PC-9 (cell line): ENCODE data around the gene MYO18B.

Experiments used
- EZH2 ChIP-seq: fragments of 200-600 bp; sonication (generic); IDR thresholded peaks from 2 replicates; pipeline ENCODE4 v1.8.0; 2017; ENCODE audit warnings: antibody characterized with exemption, low read depth
- TF ChIP-seq, protein P1 (sequence below): fragments of 200-600 bp; sonication (generic); conservative IDR thresholded peaks from 2 replicates; pipeline ENCODE4 v1.6.1; 2017; ENCODE audit warnings: mixed run types, antibody characterized with exemption, mild to moderate bottlenecking, moderate library complexity

DNA sequence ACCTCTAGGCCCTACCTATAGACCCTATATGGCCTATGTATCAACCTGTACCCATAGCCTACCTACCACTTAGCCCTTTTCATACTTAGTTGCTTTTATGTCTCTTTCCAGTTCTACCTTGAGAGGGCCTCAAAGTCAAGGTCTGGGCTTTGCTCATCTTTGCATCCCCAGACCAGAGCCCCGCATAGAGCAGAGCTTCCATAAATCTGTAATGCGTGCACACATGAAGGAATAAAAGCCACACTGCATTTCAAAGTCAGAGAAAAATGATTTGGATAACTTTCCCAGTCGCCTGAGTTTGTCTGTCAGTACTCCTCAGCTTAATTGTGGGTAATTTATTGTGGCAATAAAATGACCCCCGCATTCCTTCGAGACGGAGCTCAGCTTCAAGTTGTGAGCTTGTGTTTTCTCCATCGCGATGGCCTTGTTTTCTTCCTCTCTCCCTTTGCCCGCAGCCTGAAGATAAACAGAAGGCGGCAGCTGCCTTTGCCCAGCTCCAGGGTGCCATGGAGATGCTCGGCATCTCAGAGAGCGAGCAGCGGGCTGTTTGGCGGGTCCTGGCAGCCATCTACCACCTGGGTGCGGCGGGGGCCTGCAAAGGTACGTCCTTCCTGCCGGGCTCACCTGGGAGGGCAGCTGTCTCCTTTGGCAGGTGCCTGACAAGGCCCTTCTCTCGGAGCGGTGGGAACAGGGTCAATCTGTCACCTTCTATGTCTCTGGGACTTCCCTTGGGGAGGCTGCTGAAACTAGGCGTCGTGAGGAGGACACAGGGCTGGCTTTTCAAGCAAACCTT is 55.7 kb downstream of the MYO18B start:
- TF ChIP-seq, protein P1, sequence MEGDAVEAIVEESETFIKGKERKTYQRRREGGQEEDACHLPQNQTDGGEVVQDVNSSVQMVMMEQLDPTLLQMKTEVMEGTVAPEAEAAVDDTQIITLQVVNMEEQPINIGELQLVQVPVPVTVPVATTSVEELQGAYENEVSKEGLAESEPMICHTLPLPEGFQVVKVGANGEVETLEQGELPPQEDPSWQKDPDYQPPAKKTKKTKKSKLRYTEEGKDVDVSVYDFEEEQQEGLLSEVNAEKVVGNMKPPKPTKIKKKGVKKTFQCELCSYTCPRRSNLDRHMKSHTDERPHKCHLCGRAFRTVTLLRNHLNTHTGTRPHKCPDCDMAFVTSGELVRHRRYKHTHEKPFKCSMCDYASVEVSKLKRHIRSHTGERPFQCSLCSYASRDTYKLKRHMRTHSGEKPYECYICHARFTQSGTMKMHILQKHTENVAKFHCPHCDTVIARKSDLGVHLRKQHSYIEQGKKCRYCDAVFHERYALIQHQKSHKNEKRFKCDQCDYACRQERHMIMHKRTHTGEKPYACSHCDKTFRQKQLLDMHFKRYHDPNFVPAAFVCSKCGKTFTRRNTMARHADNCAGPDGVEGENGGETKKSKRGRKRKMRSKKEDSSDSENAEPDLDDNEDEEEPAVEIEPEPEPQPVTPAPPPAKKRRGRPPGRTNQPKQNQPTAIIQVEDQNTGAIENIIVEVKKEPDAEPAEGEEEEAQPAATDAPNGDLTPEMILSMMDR, result no peak
- no peak for TF ChIP-seq EZH2
